SK-N-SH (cell line): Measurements from ENCODE around the gene GLMP.

ENCODE experiments used
- CHD2 ChIP-seq: fragments of 150-350 bp; IDR thresholded peaks from 2 replicates; pipeline ENCODE4 v1.6.1; 2018; ENCODE audit warnings: low read length; ENCODE audit not compliant: partially characterized antibody
- CTCF ChIP-seq: fragments of 200-600 bp; sonication (generic); IDR thresholded peaks from 2 replicates; pipeline ENCODE4 v1.6.1; 2017; ENCODE audit warnings: antibody characterized with exemption, mild to moderate bottlenecking, moderate library complexity
- ELF1 ChIP-seq: IDR thresholded peaks from 2 replicates; pipeline ENCODE4 v1.4.0; 2012
- EP300 ChIP-seq, 2 experiments: IDR thresholded peaks; 2 replicates each; pipeline versions ENCODE4 v1.4.0 to v1.6.1; 2012; ENCODE audit warnings: borderline replicate concordance in 1 of 2, low read depth in 1 of 2, low read length in 1 of 2
- FOSL2 ChIP-seq: IDR thresholded peaks from 2 replicates; pipeline ENCODE4 v1.4.0; 2012; ENCODE audit warnings: low read depth, mild to moderate bottlenecking, moderate library complexity, borderline replicate concordance
- JUND ChIP-seq: IDR thresholded peaks from 2 replicates; pipeline ENCODE4 v1.4.0; 2012
- MAX ChIP-seq: IDR thresholded peaks from 2 replicates; pipeline ENCODE4 v1.4.0; 2012; ENCODE audit warnings: low read depth
- PBX3 ChIP-seq: IDR thresholded peaks from 2 replicates; pipeline ENCODE4; 2012
- POLR2AphosphoS5 ChIP-seq: IDR thresholded peaks from 2 replicates; pipeline ENCODE4 v1.6.1; 2012; ENCODE audit warnings: low read depth, low read length
- RCOR1 ChIP-seq: fragments of 150-350 bp; IDR thresholded peaks from 2 replicates; pipeline ENCODE4 v1.6.1; 2017; ENCODE audit warnings: antibody characterized with exemption, low read length
- RFX5 ChIP-seq: IDR thresholded peaks from 2 replicates; pipeline ENCODE4 v1.6.1; 2012; ENCODE audit warnings: mild to moderate bottlenecking, improper control_type of control experiment, low read length
- TCF12 ChIP-seq: IDR thresholded peaks from 2 replicates; pipeline ENCODE4 v1.4.0; 2012

GRCh38 chr1:156285437-156285836 is 10.0 kb downstream of the GLMP start:
- TF ChIP-seq TCF12: no peak
- no peak for TF ChIP-seq PBX3
- TF ChIP-seq ELF1: no peak
- TF ChIP-seq RCOR1: no peak
- no peak for TF ChIP-seq RFX5
- TF ChIP-seq CTCF: no peak
- TF ChIP-seq JUND: no peak
- TF ChIP-seq CHD2: no peak
- TF ChIP-seq FOSL2: no peak
- no peak for TF ChIP-seq POLR2AphosphoS5
- TF ChIP-seq EP300 (IDR thresholded peaks at IDR 0.05; ENCODE audit: borderline replicate concordance in 1 of 2, low read depth in 1 of 2, low read length in 1 of 2): no peak
- TF ChIP-seq MAX: no peak
